ENCODE measurements around the gene WBP11. TPM values are rescaled to one million over a fixed set of nuclear protein-coding genes. Genes with fewer than 3 reads are reported as not detected.

Gene WBP11
- total and polyA plus RNA-seq, 9 of the 15 experiments (the other 6 are each of a cell fraction or from before 2014, with no cell fraction given): 7.7 to 60.8 (median 24.6) TPM

- TF ChIP-seq ZNF766 (CRISPR knock-in tag; conservative IDR thresholded peaks at IDR 0.05) (no peak), ZNF24 (IDR thresholded peaks at IDR 0.05) (no peak), MCM5 (IDR thresholded peaks at IDR 0.05; ENCODE audit: low read depth) (no peak), CEBPB (tag; IDR thresholded peaks at IDR 0.05) (peak; percentile 66), ESRRA (IDR thresholded peaks at IDR 0.05; ENCODE audit: borderline replicate concordance, low read depth) (no peak), PYGO2 (tag; IDR thresholded peaks at IDR 0.05) (no peak), ZNF384 (IDR thresholded peaks at IDR 0.05; ENCODE audit: low read depth, low read length) (no peak), FOS (IDR thresholded peaks at IDR 0.05; ENCODE audit: extremely low read depth, insufficient read length) (peak; percentile 25), CREB5 (CRISPR knock-in tag; IDR thresholded peaks at IDR 0.05) (no peak), ZNF143 (CRISPR knock-in tag; IDR thresholded peaks at IDR 0.05) (no peak), ZNF609 (CRISPR knock-in tag; IDR thresholded peaks at IDR 0.05; ENCODE audit: borderline replicate concordance) (no peak), GABPB2 (CRISPR knock-in tag; conservative IDR thresholded peaks at IDR 0.05) (no peak)
- TF ChIP-seq, protein P1, sequence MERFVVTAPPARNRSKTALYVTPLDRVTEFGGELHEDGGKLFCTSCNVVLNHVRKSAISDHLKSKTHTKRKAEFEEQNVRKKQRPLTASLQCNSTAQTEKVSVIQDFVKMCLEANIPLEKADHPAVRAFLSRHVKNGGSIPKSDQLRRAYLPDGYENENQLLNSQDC (CRISPR knock-in tag; IDR thresholded peaks at IDR 0.05): no peak
- TF ChIP-seq, protein P2, sequence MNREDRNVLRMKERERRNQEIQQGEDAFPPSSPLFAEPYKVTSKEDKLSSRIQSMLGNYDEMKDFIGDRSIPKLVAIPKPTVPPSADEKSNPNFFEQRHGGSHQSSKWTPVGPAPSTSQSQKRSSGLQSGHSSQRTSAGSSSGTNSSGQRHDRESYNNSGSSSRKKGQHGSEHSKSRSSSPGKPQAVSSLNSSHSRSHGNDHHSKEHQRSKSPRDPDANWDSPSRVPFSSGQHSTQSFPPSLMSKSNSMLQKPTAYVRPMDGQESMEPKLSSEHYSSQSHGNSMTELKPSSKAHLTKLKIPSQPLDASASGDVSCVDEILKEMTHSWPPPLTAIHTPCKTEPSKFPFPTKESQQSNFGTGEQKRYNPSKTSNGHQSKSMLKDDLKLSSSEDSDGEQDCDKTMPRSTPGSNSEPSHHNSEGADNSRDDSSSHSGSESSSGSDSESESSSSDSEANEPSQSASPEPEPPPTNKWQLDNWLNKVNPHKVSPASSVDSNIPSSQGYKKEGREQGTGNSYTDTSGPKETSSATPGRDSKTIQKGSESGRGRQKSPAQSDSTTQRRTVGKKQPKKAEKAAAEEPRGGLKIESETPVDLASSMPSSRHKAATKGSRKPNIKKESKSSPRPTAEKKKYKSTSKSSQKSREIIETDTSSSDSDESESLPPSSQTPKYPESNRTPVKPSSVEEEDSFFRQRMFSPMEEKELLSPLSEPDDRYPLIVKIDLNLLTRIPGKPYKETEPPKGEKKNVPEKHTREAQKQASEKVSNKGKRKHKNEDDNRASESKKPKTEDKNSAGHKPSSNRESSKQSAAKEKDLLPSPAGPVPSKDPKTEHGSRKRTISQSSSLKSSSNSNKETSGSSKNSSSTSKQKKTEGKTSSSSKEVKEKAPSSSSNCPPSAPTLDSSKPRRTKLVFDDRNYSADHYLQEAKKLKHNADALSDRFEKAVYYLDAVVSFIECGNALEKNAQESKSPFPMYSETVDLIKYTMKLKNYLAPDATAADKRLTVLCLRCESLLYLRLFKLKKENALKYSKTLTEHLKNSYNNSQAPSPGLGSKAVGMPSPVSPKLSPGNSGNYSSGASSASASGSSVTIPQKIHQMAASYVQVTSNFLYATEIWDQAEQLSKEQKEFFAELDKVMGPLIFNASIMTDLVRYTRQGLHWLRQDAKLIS (CRISPR knock-in tag; IDR thresholded peaks at IDR 0.05): no peak
- TF ChIP-seq, protein P3, sequence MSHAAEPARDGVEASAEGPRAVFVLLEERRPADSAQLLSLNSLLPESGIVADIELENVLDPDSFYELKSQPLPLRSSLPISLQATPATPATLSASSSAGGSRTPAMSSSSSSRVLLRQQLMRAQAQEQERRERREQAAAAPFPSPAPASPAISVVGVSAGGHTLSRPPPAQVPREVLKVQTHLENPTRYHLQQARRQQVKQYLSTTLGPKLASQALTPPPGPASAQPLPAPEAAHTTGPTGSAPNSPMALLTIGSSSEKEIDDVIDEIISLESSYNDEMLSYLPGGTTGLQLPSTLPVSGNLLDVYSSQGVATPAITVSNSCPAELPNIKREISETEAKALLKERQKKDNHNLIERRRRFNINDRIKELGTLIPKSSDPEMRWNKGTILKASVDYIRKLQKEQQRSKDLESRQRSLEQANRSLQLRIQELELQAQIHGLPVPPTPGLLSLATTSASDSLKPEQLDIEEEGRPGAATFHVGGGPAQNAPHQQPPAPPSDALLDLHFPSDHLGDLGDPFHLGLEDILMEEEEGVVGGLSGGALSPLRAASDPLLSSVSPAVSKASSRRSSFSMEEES (CRISPR knock-in tag; IDR thresholded peaks at IDR 0.05): no peak
These were observed 33.3 kb upstream of the WBP11 start (continued) for GRCh38 chr12:14836336-14837210.
